H1 (cell line): ENCODE results near the gene DNAI1. TPM values are rescaled to one million over a fixed set of nuclear protein-coding genes. Genes with fewer than 3 reads are reported as not detected.

Experiments used
- CTCF ChIA-PET: fragments of 300-600 bp; sonication (Branson Sonifier 250); formaldehyde crosslinking; loops from one replicate; lab custom pipeline; 2021; ENCODE audit not compliant: partially characterized antibody; lab: Charles Lee
- POLR2A ChIA-PET: fragments of 300-600 bp; sonication (Branson Sonifier 250); formaldehyde crosslinking; loops from one replicate; lab custom pipeline; 2021; ENCODE audit warnings: inconsistent platforms; ENCODE audit not compliant: partially characterized antibody; lab: Charles Lee
- DNase-seq, 2 experiments: peaks; one replicate each; pipeline versions ENCODE4 v3.0.0 to v3.0.0-alpha.2; 2010 to 2022; ENCODE audit warnings: low spot score in 2 of 2, low read depth in 1 of 2, mixed read lengths in 1 of 2
- FAIRE-seq: peaks from 2 replicates; lab custom pipeline; 2011; peaks lifted over from hg19 to GRCh38; lab: Jason Lieb, UNC
- H2AFZ ChIP-seq: 2 replicates; pipeline ENCODE4 v1.8.1; 2012; ENCODE audit warnings: low read length, inconsistent platforms
- H2AK5ac ChIP-seq: 2 replicates; pipeline ENCODE4 v1.6.1; 2013; ENCODE audit warnings: low read depth, low read length
- H2BK120ac ChIP-seq: replicated peaks from 2 replicates; pipeline ENCODE3; 2013; ENCODE audit warnings: low read depth, low read length, inconsistent platforms
- H2BK12ac ChIP-seq: 2 replicates; pipeline ENCODE4 v1.6.1; 2013; ENCODE audit warnings: low read depth, low read length
- H2BK15ac ChIP-seq: 2 replicates; pipeline ENCODE4 v1.6.1; 2013; ENCODE audit warnings: low read length
- H2BK20ac ChIP-seq: 2 replicates; pipeline ENCODE4 v1.6.1; 2013; ENCODE audit warnings: low read length
- H2BK5ac ChIP-seq: 2 replicates; pipeline ENCODE4 v1.6.1; 2013; ENCODE audit warnings: low read depth, low read length
- H3K14ac ChIP-seq: 2 replicates; pipeline ENCODE4 v1.6.1; 2013; ENCODE audit warnings: inconsistent platforms; ENCODE audit not compliant: insufficient read length
- H3K18ac ChIP-seq: 2 replicates; pipeline ENCODE4 v1.6.1; 2013; ENCODE audit warnings: low read length; ENCODE audit errors: extremely low read depth
- H3K23ac ChIP-seq: 2 replicates; pipeline ENCODE4 v1.6.1; 2013; ENCODE audit warnings: inconsistent platforms; ENCODE audit not compliant: insufficient read length
- H3K23me2 ChIP-seq: 2 replicates; pipeline ENCODE4 v1.6.1; 2013; ENCODE audit warnings: low read depth, low read length
- H3K27ac ChIP-seq: 2 replicates; pipeline ENCODE4 v1.6.1; 2011; ENCODE audit warnings: low read depth, low read length, inconsistent platforms
- H3K27me3 ChIP-seq, 4 experiments: replicated peaks in 1 of 4; 1 replicate in 1 of 4; 2 replicates in 3 of 4; pipeline versions ENCODE4 v1.6.1 to v1.8.1; 2011 to 2013; ENCODE audit warnings: low read length in 3 of 4, mild to moderate bottlenecking in 3 of 4, inconsistent platforms in 2 of 4, mixed read lengths in 2 of 4, moderate library complexity in 1 of 4; ENCODE audit not compliant: control insufficient read depth in 3 of 4, insufficient read depth in 3 of 4; ENCODE audit errors: extremely low read depth in 1 of 4
- H3K36me3 ChIP-seq, 4 experiments: 2 replicates each; pipeline versions ENCODE4 v1.6.1 to v1.8.1; 2011 to 2013; ENCODE audit warnings: mild to moderate bottlenecking in 4 of 4, low read length in 3 of 4, moderate library complexity in 2 of 4, control low read depth in 1 of 4, inconsistent platforms in 1 of 4; ENCODE audit not compliant: insufficient read depth in 4 of 4, control insufficient read depth in 2 of 4
- H3K4ac ChIP-seq: replicated peaks from 2 replicates; pipeline ENCODE3; 2013; ENCODE audit warnings: low read length, low read depth, mixed read lengths, inconsistent platforms; ENCODE audit not compliant: insufficient read length
- H3K4me1 ChIP-seq, 4 experiments: replicated peaks in 1 of 4; 1 replicate in 1 of 4; 2 replicates in 3 of 4; pipeline versions ENCODE4 v1.6.1 to v1.8.1; 2011 to 2013; ENCODE audit warnings: low read length in 3 of 4, inconsistent platforms in 2 of 4, mixed read lengths in 1 of 4; ENCODE audit not compliant: insufficient read depth in 4 of 4, control insufficient read depth in 3 of 4
- H3K4me2 ChIP-seq, 2 experiments: 2 replicates each; pipeline versions ENCODE4 v1.6.1 to v1.8.1; 2011 to 2013; ENCODE audit warnings: low read depth in 2 of 2, low read length in 2 of 2, control low read depth in 1 of 2, inconsistent platforms in 1 of 2, mild to moderate bottlenecking in 1 of 2; ENCODE audit not compliant: insufficient read depth in 1 of 2
- H3K4me3 ChIP-seq, 4 experiments: fragments of 200-600, 300-600 bp in 1 of 4; sonication (generic), shearing (Covaris generic), sonication (Bioruptor Twin) in 1 of 4; 2 replicates each; pipeline versions ENCODE4 v1.5.1 to v1.8.1; 2011 to 2016; ENCODE audit warnings: low read length in 4 of 4, low read depth in 3 of 4, control low read depth in 2 of 4, inconsistent platforms in 2 of 4, mild to moderate bottlenecking in 2 of 4, mixed read lengths in 1 of 4, moderate library complexity in 1 of 4; ENCODE audit not compliant: insufficient read depth in 2 of 4; ENCODE audit errors: extremely low read depth in 1 of 4
- H3K56ac ChIP-seq: replicated peaks from 2 replicates; pipeline ENCODE3; 2013; ENCODE audit warnings: low read depth, mild to moderate bottlenecking, mixed read lengths, low read length, inconsistent platforms; ENCODE audit not compliant: insufficient read length
- H3K79me1 ChIP-seq: 2 replicates; pipeline ENCODE4 v1.6.1; 2013; ENCODE audit warnings: low read depth, low read length, control low read depth
- H3K79me2 ChIP-seq, 2 experiments: 2 replicates each; pipeline versions ENCODE4 v1.6.1 to v1.8.1; 2012 to 2013; ENCODE audit warnings: low read length in 2 of 2, mild to moderate bottlenecking in 2 of 2, inconsistent platforms in 1 of 2; ENCODE audit not compliant: insufficient read depth in 2 of 2, control insufficient read depth in 1 of 2
- H3K9ac ChIP-seq, 4 experiments: replicated peaks in 1 of 4; 1 replicate in 1 of 4; 2 replicates in 3 of 4; pipeline versions ENCODE4 v1.6.1 to v1.8.1; 2011 to 2013; ENCODE audit warnings: low read depth in 3 of 4, low read length in 3 of 4, control low read depth in 2 of 4, mild to moderate bottlenecking in 2 of 4, moderate library complexity in 2 of 4, inconsistent platforms in 1 of 4; ENCODE audit errors: extremely low read depth in 1 of 4
- H3K9me3 ChIP-seq, 2 experiments: 2 replicates each; pipeline versions ENCODE4 v1.6.1 to v1.8.1; 2012 to 2013; ENCODE audit warnings: mild to moderate bottlenecking in 2 of 2, moderate library complexity in 2 of 2, control low read depth in 1 of 2, inconsistent platforms in 1 of 2, low read depth in 1 of 2, low read length in 1 of 2, mixed read lengths in 1 of 2; ENCODE audit not compliant: insufficient read depth in 2 of 2
- H4K20me1 ChIP-seq, 2 experiments: replicated peaks in 1 of 2; 2 replicates each; pipeline versions ENCODE3 to v1.8.1; 2011 to 2013; ENCODE audit warnings: inconsistent platforms in 2 of 2, low read length in 2 of 2, mild to moderate bottlenecking in 1 of 2; ENCODE audit not compliant: insufficient read depth in 2 of 2, control insufficient read depth in 1 of 2
- H4K5ac ChIP-seq: 2 replicates; pipeline ENCODE4 v1.6.1; 2013; ENCODE audit warnings: low read length, low read depth, mixed read lengths, inconsistent platforms; ENCODE audit not compliant: insufficient read length
- H4K8ac ChIP-seq: 2 replicates; pipeline ENCODE4 v1.8.0; 2013; ENCODE audit warnings: mild to moderate bottlenecking, moderate library complexity, low read length, inconsistent platforms; ENCODE audit not compliant: insufficient read depth; ENCODE audit errors: extremely low read depth
- H4K91ac ChIP-seq: replicated peaks from 2 replicates; pipeline ENCODE3; 2013; ENCODE audit warnings: low read length, mixed read lengths, inconsistent platforms; ENCODE audit not compliant: insufficient read length
- CREB1 ChIP-seq: IDR thresholded peaks from 2 replicates; pipeline ENCODE4 v1.6.1; 2012; ENCODE audit warnings: inconsistent platforms
- WGBS, 2 experiments: shearing (Covaris generic) in 1 of 2; methylation state at CpG; one replicate each; pipeline versions ENCODE4 v1.1.6 to v1.1.7; 2013 to 2015; ENCODE audit warnings: low lambda C conversion rate in 2 of 2, mixed read lengths in 2 of 2, inconsistent platforms in 1 of 2, low coverage in 1 of 2, missing lambda C conversion rate in 1 of 2; ENCODE audit not compliant: insufficient replicate concordance in 2 of 2, insufficient coverage in 1 of 2, insufficient read length in 1 of 2; ENCODE audit errors: extremely low coverage in 1 of 2, missing lambda C conversion rate in 1 of 2; 5-methylcytosine and 5-hydroxymethylcytosine counted together
- polyA plus RNA-seq, 7 experiments: library from polyadenylated mRNA; depleted of rRNA in 3 of 7; stranded (reverse) in 5 of 7; unstranded in 2 of 7; fragments of >200 nt in 5 of 7; fragments of 200-250 nt in 2 of 7; gene quantifications; 1 replicate in 5 of 7; 2 replicates in 1 of 7; 4 replicates in 1 of 7; pipeline versions ENCODE4 v1.2.1 to v1.2.3, GENCODE V29; 2011 to 2013; ENCODE audit warnings: missing spikeins in 2 of 7, mixed read lengths in 2 of 7
- total RNA-seq: library from RNA; stranded (reverse); fragmentation: NEBNext Ultra II Directional; extraction: Animal tissue kit (Norgen Biotek cat#: 25700); gene quantifications from 2 replicates; pipeline ENCODE4 v1.2.1, GENCODE V29; 2021

Gene DNAI1
- total and polyA plus RNA-seq, 2 of the 8 experiments (the other 6 are each of a cell fraction or from before 2014, with no cell fraction given) = 0.37 to 0.54 TPM

DNA sequence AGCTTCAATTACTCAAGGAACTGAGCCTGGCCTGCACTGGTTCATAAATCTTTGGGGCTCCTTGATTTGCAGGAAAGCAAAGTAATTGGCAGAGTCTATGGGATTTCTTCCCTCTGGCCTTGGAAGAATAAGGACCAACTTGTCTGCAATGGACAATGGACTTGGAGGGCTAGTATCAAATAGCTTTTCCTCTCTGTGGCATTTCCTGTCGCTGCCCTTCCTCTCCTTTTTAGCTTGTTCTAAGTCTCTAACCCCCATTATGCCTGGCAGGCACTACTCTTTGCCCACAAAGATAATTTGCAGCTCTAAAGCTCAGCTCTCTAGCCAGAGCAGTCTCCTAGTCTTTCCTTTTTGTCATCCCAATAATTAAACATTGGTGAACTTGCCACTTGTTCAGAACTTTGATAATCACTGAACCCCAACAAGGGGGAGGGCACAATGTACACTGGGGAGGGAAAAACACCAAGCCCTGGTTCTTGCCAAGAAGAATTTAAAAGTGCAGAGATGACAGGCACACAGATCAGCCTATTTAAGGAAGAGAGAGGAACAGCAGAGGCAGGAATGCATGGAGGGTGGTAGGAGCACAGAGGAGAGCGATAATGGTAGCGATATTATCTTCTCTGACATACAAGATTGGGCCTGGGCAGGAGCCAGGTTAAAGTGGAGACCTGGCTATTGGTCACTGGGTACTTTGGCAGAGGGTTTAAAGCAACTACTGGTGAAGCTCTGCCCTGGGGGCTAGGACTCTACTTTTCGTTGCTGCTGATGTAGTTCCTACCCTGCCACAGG is 38.7 kb upstream of the DNAI1 start:
- no peaks in the 10 kb centered on the region for H3K79me1 ChIP-seq
- H3K4me2 ChIP-seq = no peak overlapping the region
- no peaks in the 10 kb centered on the region for H3K36me3 ChIP-seq
- H3K27me3 ChIP-seq = no peaks in the 10 kb centered on the region; a peak in 1 of 7 replicates
- no peaks in the 10 kb centered on the region for H3K79me2 ChIP-seq
- no peak overlapping the region for H3K4me3 ChIP-seq
- H3K23me2 ChIP-seq = no peaks in the 10 kb centered on the region
- H2BK15ac ChIP-seq = no peak overlapping the region
- no peak overlapping the region for H3K56ac ChIP-seq
- H4K91ac ChIP-seq = no peak overlapping the region
- H2AFZ ChIP-seq = no peak overlapping the region
- no peak overlapping the region for H2BK20ac ChIP-seq
- H2AK5ac ChIP-seq = no peak overlapping the region
- WGBS, 2 experiments = 66% methylated on average over 4 of the region's 4 CpGs; no CpG with 5 or more reads in 1 of the 2 experiments
- no peak overlapping the region for H3K18ac ChIP-seq
- DNase-seq (no peak), FAIRE-seq (no peak)
- H3K9ac ChIP-seq = no peak overlapping the region
- peaks cover 2 to 5% of the 10 kb centered on the region in 2 experiments for H4K20me1 ChIP-seq
- no peaks in the 10 kb centered on the region for H3K9me3 ChIP-seq
- no peak overlapping the region for H3K23ac ChIP-seq
- no peak overlapping the region for H4K8ac ChIP-seq
- ChIA-PET CTCF (interaction anchor here (0.6 to 2.8 kb wide), 10 partner anchors 8 to 193 kb away, joined by 3 to 19 read pairs (median 3); no protein-coding TSS in a partner anchor), POLR2A (no interaction called here)
- no peak overlapping the region for H4K5ac ChIP-seq
- H2BK5ac ChIP-seq = no peak overlapping the region
- TF ChIP-seq CREB1 = no peak
- H3K4ac ChIP-seq = no peak overlapping the region
- no peaks in the 10 kb centered on the region for H3K4me1 ChIP-seq
- no peak overlapping the region; the same call in 1 of the 2 replicates for H2BK12ac ChIP-seq
- no peak overlapping the region for H2BK120ac ChIP-seq
- no peak overlapping the region for H3K14ac ChIP-seq
- no peak overlapping the region for H3K27ac ChIP-seq
